ENCODE results near the gene SOX9. TPM values are rescaled to one million over a fixed set of nuclear protein-coding genes. Genes with fewer than 3 reads are reported as not detected.

The SOX9 gene
- polyA plus RNA-seq, 1 donor (not counting 4 experiments of a cell fraction or from before 2014, with no cell fraction given): 15.8 TPM

DNA sequence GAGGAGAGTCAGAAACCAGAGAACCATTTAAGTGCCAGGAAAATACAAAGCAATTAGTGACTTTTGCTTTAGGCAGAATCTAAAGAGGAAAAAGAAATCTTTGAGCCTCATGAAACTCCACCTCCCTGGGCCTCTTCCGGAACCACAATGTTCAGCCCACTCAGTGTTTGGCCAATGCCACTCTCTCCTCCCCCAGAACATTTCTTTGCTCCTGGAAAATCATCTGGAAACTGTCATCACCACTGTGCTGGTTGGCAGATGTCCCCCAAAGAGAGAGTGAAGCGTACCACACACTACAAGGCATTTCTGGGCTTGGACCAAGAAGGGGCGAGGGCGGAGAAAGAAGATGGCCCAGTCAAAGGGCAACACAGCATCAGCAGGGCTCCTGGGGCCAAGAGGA is 7.1 kb upstream of the SOX9 start:
- dilution Hi-C loops (cut with MboI; ENCODE audit: extremely low pct_ligation_motif_present, low sequenced_read_pairs): no loop called here
- H3K27me3 ChIP-seq (ENCODE audit: control insufficient read depth, extremely low read depth, insufficient read depth, low read length): peaks cover 19% of the 10 kb centered on the region
- no peaks in the 10 kb centered on the region for H3K36me3 ChIP-seq (ENCODE audit: control insufficient read depth in 2 of 2, extremely low read depth in 1 of 2, insufficient read depth in 2 of 2, low read length in 2 of 2)
- no peak overlapping the region for H3K4me2 ChIP-seq (ENCODE audit: control insufficient read depth, extremely low read depth, insufficient read depth, low read depth, low read length)
- TF ChIP-seq CTCF (optimal IDR thresholded peaks at IDR 0.05 in 1 of 3, IDR thresholded peaks at IDR 0.05 in 1 of 3, conservative IDR thresholded peaks at IDR 0.05 in 1 of 3; ENCODE audit: extremely low read depth in 1 of 3, insufficient read depth in 2 of 3, low read length in 3 of 3) (no peak), EZH2 (IDR thresholded peaks at IDR 0.05; ENCODE audit: low read length) (no peak)
- no peak overlapping the region for H2AFZ ChIP-seq (ENCODE audit: control insufficient read depth, low read length)
- H4K20me1 ChIP-seq (ENCODE audit: control insufficient read depth, extremely low read depth, insufficient read depth, low read length): no peaks in the 10 kb centered on the region
- no peak for DNase-seq (ENCODE audit: low read depth, low spot score)
- H3K27ac ChIP-seq (ENCODE audit: control insufficient read depth, insufficient read depth, low read length): no peak overlapping the region
- no peak for FAIRE-seq
- no peaks in the 10 kb centered on the region for H3K79me2 ChIP-seq (ENCODE audit: control insufficient read depth, insufficient read depth, low read length)
- H3K9ac ChIP-seq (ENCODE audit: control insufficient read depth, extremely low read depth, insufficient read depth, low read length): no peak overlapping the region
- H3K9me3 ChIP-seq (ENCODE audit: control insufficient read depth, low read depth, low read length): no peaks in the 10 kb centered on the region
- no peak overlapping the region for H3K4me3 ChIP-seq (ENCODE audit: control insufficient read depth in 2 of 3, extremely low read depth in 1 of 3, insufficient read depth in 2 of 3, low read depth in 1 of 3, low read length in 3 of 3)
- H3K9me1 ChIP-seq (ENCODE audit: control insufficient read depth, extremely low read depth, insufficient read depth, low read length): no peaks in the 10 kb centered on the region
- peaks cover 14% of the 10 kb centered on the region for H3K4me1 ChIP-seq (ENCODE audit: control insufficient read depth, extremely low read depth, insufficient read depth, low read length)

GRCh38 chr17:72115781-72116525 is 4.9 kb upstream of the SOX9 start:
- H3K9ac ChIP-seq (ENCODE audit: control insufficient read depth, extremely low read depth, insufficient read depth, low read length): no peak overlapping the region
- no peak for DNase-seq (ENCODE audit: low read depth, low spot score)
- peak overlapping the region in 1 of 3 experiments; percentile 76 for H3K4me3 ChIP-seq (ENCODE audit: control insufficient read depth in 2 of 3, extremely low read depth in 1 of 3, insufficient read depth in 2 of 3, low read depth in 1 of 3, low read length in 3 of 3)
- no peaks in the 10 kb centered on the region for H3K9me1 ChIP-seq (ENCODE audit: control insufficient read depth, extremely low read depth, insufficient read depth, low read length)
- H3K9me3 ChIP-seq (ENCODE audit: control insufficient read depth, low read depth, low read length): no peaks in the 10 kb centered on the region
- peaks cover 19% of the 10 kb centered on the region for H3K27me3 ChIP-seq (ENCODE audit: control insufficient read depth, extremely low read depth, insufficient read depth, low read length)
- dilution Hi-C loops (cut with MboI; ENCODE audit: extremely low pct_ligation_motif_present, low sequenced_read_pairs): no loop called here
- no peaks in the 10 kb centered on the region for H3K36me3 ChIP-seq (ENCODE audit: control insufficient read depth in 2 of 2, extremely low read depth in 1 of 2, insufficient read depth in 2 of 2, low read length in 2 of 2)
- no peak for FAIRE-seq
- H3K4me2 ChIP-seq (ENCODE audit: control insufficient read depth, extremely low read depth, insufficient read depth, low read depth, low read length): peak overlapping the region; percentile 64
- peaks cover 26% of the 10 kb centered on the region for H3K4me1 ChIP-seq (ENCODE audit: control insufficient read depth, extremely low read depth, insufficient read depth, low read length)
- peaks cover 1% of the 10 kb centered on the region for H3K79me2 ChIP-seq (ENCODE audit: control insufficient read depth, insufficient read depth, low read length)
- no peak for TF ChIP-seq CTCF (optimal IDR thresholded peaks at IDR 0.05 in 1 of 3, IDR thresholded peaks at IDR 0.05 in 1 of 3, conservative IDR thresholded peaks at IDR 0.05 in 1 of 3; ENCODE audit: extremely low read depth in 1 of 3, insufficient read depth in 2 of 3, low read length in 3 of 3)
- TF ChIP-seq EZH2 (IDR thresholded peaks at IDR 0.05; ENCODE audit: low read length): no peak
- no peak overlapping the region for H2AFZ ChIP-seq (ENCODE audit: control insufficient read depth, low read length)
- H3K27ac ChIP-seq (ENCODE audit: control insufficient read depth, insufficient read depth, low read length): no peak overlapping the region
- H4K20me1 ChIP-seq (ENCODE audit: control insufficient read depth, extremely low read depth, insufficient read depth, low read length): no peaks in the 10 kb centered on the region

Measured in keratinocyte (primary cell).